NCI-H1436 treated with DMSO at 0.1 percent for 48 hours (cell line): Measurements from ENCODE around the gene MXRA5.
"Not testable (repeated sequence)": the region's sequence is repeated elsewhere in the genome, so short reads cannot be mapped to it uniquely, and the experiment has no call there.

ENCODE experiments used
- DNase-seq: peaks from one replicate; lab custom pipeline; 2025; lab: John Stamatoyannopoulos, UW

The MXRA5 gene

GRCh38 chrX:3346501-3347259 lies at the start of gene MXRA5:
Gene MXRA5, minus strand, starts transcription at chrX:3346652. Its CDS starts 2,819 bp downstream, at chrX:3343833.
- no peak for DNase-seq

- no peak for DNase-seq
Observed at GRCh38 chrX:3393581-3394111, 47.2 kb upstream of the MXRA5 start.

- DNase-seq, result no peak
Observed at GRCh38 chrX:3393178-3393577, 46.7 kb upstream of the MXRA5 start.

- DNase-seq, result no peak
Observed at GRCh38 chrX:3388457-3388856, 42.0 kb upstream of the MXRA5 start.

- DNase-seq, result no peak
Observed at GRCh38 chrX:3384327-3384726, 37.9 kb upstream of the MXRA5 start.

- no peak for DNase-seq
Observed at GRCh38 chrX:3380603-3381002, 34.2 kb upstream of the MXRA5 start.

- no peak for DNase-seq
Observed at GRCh38 chrX:3379111-3379510, 32.7 kb upstream of the MXRA5 start.

- DNase-seq, result no peak
Observed at GRCh38 chrX:3378156-3378555, 31.7 kb upstream of the MXRA5 start.

- no peak for DNase-seq
Observed at GRCh38 chrX:3377560-3377959, 31.1 kb upstream of the MXRA5 start.

GRCh38 chrX:3375878-3376508 lies 29.5 kb upstream of the MXRA5 start:
- not testable (repeated sequence) for DNase-seq

GRCh38 chrX:3374108-3374800 lies 27.8 kb upstream of the MXRA5 start:
- DNase-seq, result no peak

GRCh38 chrX:3371163-3371562 lies 24.7 kb upstream of the MXRA5 start:
- no peak for DNase-seq

GRCh38 chrX:3370656-3371055 lies 24.2 kb upstream of the MXRA5 start:
- DNase-seq, result no peak

GRCh38 chrX:3362956-3363355 lies 16.5 kb upstream of the MXRA5 start:
- DNase-seq, result no peak

- DNase-seq, result no peak
Observed at GRCh38 chrX:3360881-3361280, 14.4 kb upstream of the MXRA5 start.

- not testable (repeated sequence) for DNase-seq
Observed at GRCh38 chrX:3352741-3353140, 6.3 kb upstream of the MXRA5 start.

GRCh38 chrX:3351276-3351675 lies 4.8 kb upstream of the MXRA5 start:
- no peak for DNase-seq

GRCh38 chrX:3348191-3348590 lies 1.7 kb upstream of the MXRA5 start:
- no peak for DNase-seq

- DNase-seq, result no peak
Observed at GRCh38 chrX:3345281-3346191, 916 bp downstream of the MXRA5 start.

GRCh38 chrX:3343569-3343968 lies 2.9 kb downstream of the MXRA5 start:
- not testable (repeated sequence) for DNase-seq

- DNase-seq, result no peak
Observed at GRCh38 chrX:3340016-3340415, 6.4 kb downstream of the MXRA5 start.

GRCh38 chrX:3326681-3327080 lies 19.8 kb downstream of the MXRA5 start:
- DNase-seq, result no peak
